CD4-positive, alpha-beta T cell treated with Interleukin-6 for 4 hours (primary cell): ENCODE measurements around the gene PLXNA4.

ENCODE experiments used
- DNase-seq: peaks from one replicate; pipeline ENCODE4 v3.0.0-alpha.2; 2020; ENCODE audit warnings: mixed read lengths

Gene PLXNA4

GRCh38 chr7:132158166-132158565, 418.1 kb downstream of the PLXNA4 start:
- no peak for DNase-seq

- no peak for DNase-seq
Observed at GRCh38 chr7:132155715-132156114, 420.6 kb downstream of the PLXNA4 start.

GRCh38 chr7:132154695-132155471, 421.4 kb downstream of the PLXNA4 start:
- DNase-seq, result no peak

GRCh38 chr7:132154248-132154647, 422.0 kb downstream of the PLXNA4 start:
- no peak for DNase-seq

- DNase-seq, result no peak
Observed at GRCh38 chr7:132152131-132152889, 424.0 kb downstream of the PLXNA4 start.

GRCh38 chr7:132150711-132151110, 425.6 kb downstream of the PLXNA4 start:
- DNase-seq, result no peak

GRCh38 chr7:132149436-132150304, 426.6 kb downstream of the PLXNA4 start:
- DNase-seq, result no peak

GRCh38 chr7:132148876-132149275, 427.4 kb downstream of the PLXNA4 start:
- DNase-seq, result no peak

- DNase-seq, result no peak
Observed at GRCh38 chr7:132145466-132145865, 430.8 kb downstream of the PLXNA4 start.

GRCh38 chr7:132145063-132145462, 431.2 kb downstream of the PLXNA4 start:
- no peak for DNase-seq

GRCh38 chr7:132142006-132142405, 434.3 kb downstream of the PLXNA4 start:
- DNase-seq, result no peak

- no peak for DNase-seq
Observed at GRCh38 chr7:132141109-132141508, 435.2 kb downstream of the PLXNA4 start.

- no peak for DNase-seq
Observed at GRCh38 chr7:132140341-132140740, 435.9 kb downstream of the PLXNA4 start.

- DNase-seq, result no peak
Observed at GRCh38 chr7:132138817-132139216, 437.5 kb downstream of the PLXNA4 start.

- no peak for DNase-seq
Observed at GRCh38 chr7:132137681-132138080, 438.6 kb downstream of the PLXNA4 start.

- no peak for DNase-seq
Observed at GRCh38 chr7:132135746-132136385, 440.4 kb downstream of the PLXNA4 start.

GRCh38 chr7:132134814-132135445, 441.3 kb downstream of the PLXNA4 start:
- no peak for DNase-seq

GRCh38 chr7:132133501-132133900, 442.8 kb downstream of the PLXNA4 start:
- no peak for DNase-seq

GRCh38 chr7:132131196-132131595, 445.1 kb downstream of the PLXNA4 start:
- no peak for DNase-seq

GRCh38 chr7:132130497-132130896, 445.8 kb downstream of the PLXNA4 start:
- DNase-seq, result no peak

GRCh38 chr7:132125872-132126595, 450.2 kb downstream of the PLXNA4 start:
- no peak for DNase-seq

GRCh38 chr7:132125096-132125495, 451.2 kb downstream of the PLXNA4 start:
- DNase-seq, result no peak
